Astrocyte of the cerebellum (primary cell): Measurements from ENCODE around the gene SETBP1.

ENCODE experiments used
- DNase-seq: peaks from one replicate; pipeline ENCODE4 v3.0.0-alpha.2; 2011; ENCODE audit warnings: low read depth
- H3K4me3 ChIP-seq: 2 replicates; pipeline ENCODE4 v1.5.1; 2011; ENCODE audit warnings: mild to moderate bottlenecking, low read depth, low read length, moderate library complexity
- in situ Hi-C: cut with HindIII; loops from 2 replicates; pipeline ENCODE4 v1.10.0; 2017; ENCODE audit warnings: low sequenced_read_pairs
- TF ChIP-seq, protein P1 (sequence below): IDR thresholded peaks from 2 replicates; pipeline ENCODE4 v1.5.1; 2012; ENCODE audit warnings: low read length, low read depth, moderate library complexity, mild to moderate bottlenecking; ENCODE audit errors: missing control alignments

Gene SETBP1

DNA sequence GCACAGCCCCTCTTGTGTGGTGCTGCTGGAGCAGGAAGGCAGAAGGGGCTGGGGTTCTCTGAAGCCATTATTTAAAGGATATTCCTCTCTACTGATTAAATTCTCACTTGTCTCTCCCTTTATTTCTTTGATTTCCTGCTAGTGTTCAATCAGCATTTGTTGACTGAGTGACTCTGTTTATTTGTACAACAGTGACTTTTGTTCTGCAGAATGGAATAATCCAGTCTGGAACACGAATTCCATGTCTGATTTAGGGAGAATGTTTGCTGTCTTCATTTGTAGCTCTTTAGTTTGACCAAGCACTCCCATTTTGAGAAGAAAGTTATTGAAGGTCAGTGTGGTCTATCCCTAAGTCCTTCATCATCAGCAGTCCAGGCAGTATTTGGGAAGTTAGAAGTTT is 141.2 kb downstream of the SETBP1 start:
- DNase-seq = no peak
- TF ChIP-seq, protein P1, sequence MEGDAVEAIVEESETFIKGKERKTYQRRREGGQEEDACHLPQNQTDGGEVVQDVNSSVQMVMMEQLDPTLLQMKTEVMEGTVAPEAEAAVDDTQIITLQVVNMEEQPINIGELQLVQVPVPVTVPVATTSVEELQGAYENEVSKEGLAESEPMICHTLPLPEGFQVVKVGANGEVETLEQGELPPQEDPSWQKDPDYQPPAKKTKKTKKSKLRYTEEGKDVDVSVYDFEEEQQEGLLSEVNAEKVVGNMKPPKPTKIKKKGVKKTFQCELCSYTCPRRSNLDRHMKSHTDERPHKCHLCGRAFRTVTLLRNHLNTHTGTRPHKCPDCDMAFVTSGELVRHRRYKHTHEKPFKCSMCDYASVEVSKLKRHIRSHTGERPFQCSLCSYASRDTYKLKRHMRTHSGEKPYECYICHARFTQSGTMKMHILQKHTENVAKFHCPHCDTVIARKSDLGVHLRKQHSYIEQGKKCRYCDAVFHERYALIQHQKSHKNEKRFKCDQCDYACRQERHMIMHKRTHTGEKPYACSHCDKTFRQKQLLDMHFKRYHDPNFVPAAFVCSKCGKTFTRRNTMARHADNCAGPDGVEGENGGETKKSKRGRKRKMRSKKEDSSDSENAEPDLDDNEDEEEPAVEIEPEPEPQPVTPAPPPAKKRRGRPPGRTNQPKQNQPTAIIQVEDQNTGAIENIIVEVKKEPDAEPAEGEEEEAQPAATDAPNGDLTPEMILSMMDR = no peak
- no peak overlapping the region for H3K4me3 ChIP-seq
- in situ Hi-C loops = no loop called here

DNA sequence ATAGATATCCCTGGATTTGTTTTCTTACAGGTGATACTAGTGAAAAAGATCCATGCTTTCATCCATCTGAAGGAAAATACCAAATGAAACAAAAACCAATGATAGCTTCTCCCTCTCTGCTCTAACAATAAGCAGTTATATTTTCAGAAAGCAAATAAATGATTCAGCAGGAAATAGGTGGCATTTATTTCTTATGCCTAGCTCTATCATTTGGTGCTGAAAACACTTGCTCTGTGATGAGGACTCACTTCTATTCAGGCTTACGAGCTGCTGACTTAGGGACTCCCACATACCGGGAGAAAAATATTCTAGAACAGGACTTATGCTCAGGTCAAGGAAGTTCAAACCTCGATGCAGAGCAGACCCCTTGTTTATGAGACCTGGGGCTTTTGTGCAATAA is 142.6 kb downstream of the SETBP1 start:
- no peak for DNase-seq
- no peak overlapping the region for H3K4me3 ChIP-seq
- in situ Hi-C loops = no loop called here
- TF ChIP-seq, protein P1 = no peak

DNA sequence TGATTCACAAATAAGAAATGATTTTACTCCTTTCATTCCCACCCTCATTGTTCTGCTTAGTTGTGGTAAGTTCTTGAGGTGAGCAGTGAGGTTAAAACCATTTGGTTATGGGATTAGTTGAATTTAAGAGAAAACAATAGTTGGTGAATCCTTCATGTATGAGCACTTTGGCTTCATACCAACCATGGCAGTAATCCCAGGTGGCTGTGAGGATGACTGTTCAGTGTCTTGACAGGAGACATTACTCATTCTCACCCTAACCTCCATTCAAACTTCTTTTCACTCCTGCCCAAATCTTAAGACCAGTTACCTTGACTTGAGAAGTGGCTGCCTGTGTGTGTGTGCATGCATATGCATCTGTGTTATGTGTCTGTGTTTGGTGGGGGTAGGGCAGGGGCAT is 143.1 kb downstream of the SETBP1 start:
- DNase-seq = peak; percentile 91
- TF ChIP-seq, protein P1 = no peak
- in situ Hi-C loops = no loop called here
- no peak overlapping the region for H3K4me3 ChIP-seq

DNA sequence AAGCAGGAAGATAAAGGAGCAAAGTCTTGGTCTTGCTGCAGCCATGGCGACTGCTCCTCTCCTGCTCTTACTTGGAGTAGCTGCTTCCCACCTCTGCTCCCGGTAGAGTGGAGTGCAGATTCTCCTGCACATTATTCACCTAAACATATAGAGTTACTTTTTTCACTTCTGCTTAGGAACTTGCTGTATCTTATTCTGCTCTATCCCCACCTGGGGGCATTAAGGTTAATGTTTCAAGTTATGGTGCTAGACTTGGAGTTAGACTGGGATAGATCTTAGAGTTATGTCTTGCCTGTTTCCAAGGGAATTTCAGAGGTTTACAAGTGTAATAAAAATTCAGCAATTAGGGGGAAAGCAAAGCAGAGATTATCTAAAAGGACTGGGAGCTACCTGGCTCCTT is 144.2 kb downstream of the SETBP1 start:
- TF ChIP-seq, protein P1 = no peak
- H3K4me3 ChIP-seq = no peak overlapping the region
- in situ Hi-C loops = no loop called here
- DNase-seq = no peak

DNA sequence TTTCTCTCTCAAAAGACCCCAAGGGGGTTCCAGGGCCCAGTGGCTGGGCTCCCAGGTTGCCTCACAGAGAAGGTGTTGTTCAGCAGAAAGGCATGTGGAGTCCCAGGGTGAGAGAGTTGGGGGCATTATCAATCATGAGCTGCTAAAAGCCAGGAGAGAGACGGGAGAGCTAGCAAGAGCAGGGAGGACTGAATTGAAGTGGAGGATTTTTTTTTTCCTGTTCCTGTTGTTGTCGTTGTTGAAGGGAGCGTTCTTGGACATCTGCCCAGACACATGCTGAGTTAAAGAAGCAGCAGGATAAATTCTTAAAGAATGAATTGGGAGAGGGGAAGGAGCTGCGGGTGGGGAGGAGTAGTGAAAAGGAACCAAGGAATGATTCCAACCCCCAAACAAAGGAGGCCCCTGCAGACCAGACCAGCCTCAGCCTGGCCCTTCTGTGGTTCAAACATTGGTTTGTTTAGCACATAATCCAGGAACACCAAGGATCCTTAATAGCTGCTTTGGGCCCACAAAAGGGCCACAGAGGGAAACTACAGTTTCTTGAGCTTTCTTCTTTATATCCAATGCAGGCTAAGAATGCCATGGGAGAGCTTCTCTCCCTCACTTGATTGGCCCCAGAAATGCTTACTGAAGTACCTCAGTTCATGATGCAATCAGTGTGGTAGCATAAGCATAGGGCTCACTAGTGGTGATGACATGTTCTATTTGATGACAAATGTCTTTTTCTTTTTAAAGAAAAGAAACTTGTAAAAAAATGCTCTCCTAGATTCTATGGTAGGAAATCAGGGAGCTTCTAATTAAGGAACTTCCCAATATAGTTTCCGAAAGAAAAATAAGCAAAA is 146.0 kb downstream of the SETBP1 start:
- peak; percentile 100 for DNase-seq
- no peak overlapping the region for H3K4me3 ChIP-seq
- in situ Hi-C loops = no loop called here
- TF ChIP-seq, protein P1 = no peak

DNA sequence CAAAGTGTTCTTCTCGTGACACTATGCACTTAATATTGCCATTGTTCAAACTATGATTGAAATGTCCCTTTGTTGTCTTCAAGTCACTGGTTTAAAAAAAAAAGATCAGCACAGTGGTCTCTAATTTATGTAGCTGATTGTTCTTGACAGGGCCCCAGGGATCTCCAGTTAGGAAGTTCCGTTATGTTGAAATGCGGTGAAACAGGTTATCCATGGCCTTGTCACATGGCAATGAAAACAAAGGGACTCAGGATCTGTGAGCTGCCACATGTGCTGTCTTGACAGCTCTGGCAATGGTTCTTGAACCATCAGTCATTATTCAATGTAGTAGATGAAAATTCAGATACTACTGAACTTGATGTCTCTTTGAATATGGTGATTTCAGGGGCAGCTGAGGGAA is 147.4 kb downstream of the SETBP1 start:
- H3K4me3 ChIP-seq = no peak overlapping the region
- in situ Hi-C loops = no loop called here
- TF ChIP-seq, protein P1 = no peak
- DNase-seq = no peak
